T-helper 2 cell treated with Interferon-gamma antibody and Interleukin-4, amounts not matched to agents 5 μg/mL and 100 μg/mL, for 36 hours (primary cell): ENCODE results near the gene MYO15B.

ENCODE experiments used
- DNase-seq: peaks from one replicate; pipeline ENCODE4 v3.0.0; 2021; ENCODE audit warnings: low spot score
- H3K27ac Mint-ChIP-seq: one replicate; pipeline ENCODE4 v1.8.0; 2021; ENCODE audit warnings: mild to moderate bottlenecking, mixed read lengths
- H3K27me3 Mint-ChIP-seq: one replicate; pipeline ENCODE4 v1.8.0; 2021; ENCODE audit warnings: low read depth, mixed read lengths
- H3K36me3 Mint-ChIP-seq: one replicate; pipeline ENCODE4 v1.8.0; 2021; ENCODE audit warnings: low read depth, mixed read lengths
- H3K4me1 Mint-ChIP-seq: one replicate; pipeline ENCODE4 v1.8.0; 2021; ENCODE audit warnings: low read depth, mixed read lengths
- H3K4me3 Mint-ChIP-seq: one replicate; pipeline ENCODE4 v1.8.0; 2022; ENCODE audit warnings: mild to moderate bottlenecking, moderate library complexity, mixed read lengths
- H3K9me3 Mint-ChIP-seq: one replicate; pipeline ENCODE4 v1.8.0; 2021; ENCODE audit warnings: mixed read lengths

The MYO15B gene

DNA sequence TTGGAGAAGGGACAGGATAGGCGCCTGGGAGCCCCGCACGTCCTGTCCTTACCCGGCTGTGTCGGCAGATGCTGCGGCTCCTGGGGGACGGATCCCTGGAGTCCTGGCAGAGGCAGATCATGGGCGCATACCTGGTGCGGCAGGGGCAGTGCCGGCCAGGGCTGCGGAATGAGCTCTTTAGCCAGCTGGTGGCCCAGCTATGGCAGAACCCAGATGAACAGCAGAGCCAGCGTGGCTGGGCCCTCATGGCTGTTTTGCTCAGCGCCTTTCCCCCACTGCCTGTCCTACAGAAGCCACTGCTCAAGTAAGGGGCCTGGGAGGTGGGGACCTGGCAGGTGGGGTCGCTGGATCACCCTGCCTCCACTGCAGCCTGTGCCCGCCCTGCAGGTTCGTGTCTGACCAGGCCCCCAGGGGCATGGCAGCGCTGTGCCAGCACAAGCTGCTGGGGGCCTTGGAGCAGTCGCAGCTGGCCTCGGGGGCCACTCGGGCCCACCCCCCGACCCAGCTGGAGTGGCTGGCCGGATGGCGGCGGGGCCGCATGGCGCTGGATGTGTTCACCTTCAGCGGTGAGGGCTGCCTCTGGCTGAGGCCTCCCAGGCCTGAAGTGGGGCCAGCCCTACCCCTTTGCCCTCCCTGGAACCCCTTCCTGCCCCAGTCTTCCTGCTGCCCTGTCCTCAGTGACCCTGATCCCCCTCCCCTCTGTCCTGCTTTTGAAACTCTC is 25.5 kb downstream of the MYO15B start:
- Mint-ChIP-seq H3K27me3 (no peaks in the 10 kb centered on the region), H3K36me3 (no peaks in the 10 kb centered on the region), H3K4me1 (no peaks in the 10 kb centered on the region), H3K4me3 (no peak overlapping the region), H3K9me3 (no peaks in the 10 kb centered on the region), H3K27ac (no peak overlapping the region)
- no peak for DNase-seq

DNA sequence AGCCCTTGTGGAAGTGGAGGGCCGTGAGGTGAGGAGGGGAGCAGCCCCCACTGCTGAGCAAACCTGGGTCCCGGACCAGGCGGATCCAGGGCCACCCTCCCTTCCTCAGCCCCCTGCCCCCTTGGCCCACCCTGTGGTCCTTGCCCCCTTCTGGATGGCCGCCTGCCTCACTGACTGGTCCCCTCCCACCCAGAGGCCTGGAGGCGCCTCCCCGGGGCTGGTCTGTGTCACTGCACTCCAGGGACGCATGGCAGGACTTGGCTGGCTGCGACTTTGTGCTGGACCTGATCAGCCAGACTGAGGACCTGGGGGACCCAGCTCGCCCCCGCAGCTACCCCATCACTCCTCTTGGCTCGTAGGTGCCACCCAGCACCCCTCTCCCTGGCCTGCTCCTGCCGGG is 26.4 kb downstream of the MYO15B start:
- DNase-seq: no peak
- H3K27me3 Mint-ChIP-seq: no peaks in the 10 kb centered on the region
- no peaks in the 10 kb centered on the region for H3K4me1 Mint-ChIP-seq
- no peaks in the 10 kb centered on the region for H3K36me3 Mint-ChIP-seq
- H3K9me3 Mint-ChIP-seq: no peaks in the 10 kb centered on the region
- H3K4me3 Mint-ChIP-seq: no peak overlapping the region
- H3K27ac Mint-ChIP-seq: no peak overlapping the region

DNA sequence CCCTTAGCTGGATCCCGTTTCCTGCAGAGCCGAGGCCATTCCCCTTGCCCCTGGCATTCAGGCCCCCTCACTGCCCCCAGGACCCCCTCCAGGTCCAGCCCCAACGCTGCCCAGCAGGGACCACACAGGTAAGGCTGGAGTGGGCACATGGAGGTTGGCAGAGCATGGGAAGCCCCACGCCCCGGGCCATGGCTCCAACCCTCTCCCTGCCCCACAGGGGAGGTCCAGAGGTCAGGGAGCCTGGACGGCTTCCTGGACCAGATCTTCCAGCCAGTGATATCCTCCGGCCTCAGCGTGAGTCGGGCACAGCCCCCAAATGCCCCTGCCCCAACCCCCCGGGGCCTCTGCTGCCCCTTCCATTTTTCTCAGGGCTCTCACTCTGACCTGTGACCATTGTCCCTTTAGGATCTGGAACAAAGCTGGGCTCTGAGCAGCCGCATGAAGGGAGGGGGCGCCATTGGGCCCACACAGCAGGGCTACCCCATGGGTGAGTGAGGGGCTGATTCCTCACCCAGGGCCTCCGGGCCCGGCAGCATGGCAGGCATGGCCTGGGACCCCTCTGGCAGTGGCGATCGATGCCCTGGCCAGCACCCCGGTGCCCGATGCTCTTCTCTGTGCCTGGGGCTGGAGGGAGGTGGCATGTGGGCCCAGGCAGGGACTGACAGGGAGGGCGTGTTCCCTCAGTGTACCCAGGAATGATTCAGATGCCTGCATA is 27.1 kb downstream of the MYO15B start:
- Mint-ChIP-seq H3K36me3 (no peaks in the 10 kb centered on the region), H3K27me3 (no peaks in the 10 kb centered on the region), H3K4me1 (no peaks in the 10 kb centered on the region), H3K4me3 (no peak overlapping the region), H3K9me3 (no peaks in the 10 kb centered on the region), H3K27ac (no peak overlapping the region)
- no peak for DNase-seq

DNA sequence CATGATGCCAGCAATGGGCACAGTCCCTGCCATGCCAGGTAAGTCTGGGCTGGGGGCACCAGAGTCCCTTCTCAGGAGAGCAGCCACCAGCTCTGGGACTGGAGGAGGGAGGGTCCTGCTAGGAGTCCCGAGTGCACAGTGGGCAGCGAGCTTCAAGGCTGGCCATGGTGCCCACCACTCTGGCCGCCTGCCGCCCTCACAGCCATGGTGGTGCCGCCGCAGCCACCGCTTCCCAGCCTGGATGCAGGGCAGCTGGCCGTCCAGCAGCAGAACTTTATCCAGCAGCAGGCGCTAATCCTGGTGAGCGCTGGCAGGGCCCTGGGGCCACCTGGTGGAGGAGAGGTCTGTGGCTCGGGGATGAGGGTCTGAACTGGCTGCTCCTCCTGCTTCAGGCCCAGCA is 27.7 kb downstream of the MYO15B start:
- Mint-ChIP-seq H3K4me1 (no peaks in the 10 kb centered on the region), H3K27ac (no peak overlapping the region), H3K9me3 (no peaks in the 10 kb centered on the region), H3K36me3 (no peaks in the 10 kb centered on the region), H3K4me3 (no peak overlapping the region), H3K27me3 (no peaks in the 10 kb centered on the region)
- DNase-seq: no peak

DNA sequence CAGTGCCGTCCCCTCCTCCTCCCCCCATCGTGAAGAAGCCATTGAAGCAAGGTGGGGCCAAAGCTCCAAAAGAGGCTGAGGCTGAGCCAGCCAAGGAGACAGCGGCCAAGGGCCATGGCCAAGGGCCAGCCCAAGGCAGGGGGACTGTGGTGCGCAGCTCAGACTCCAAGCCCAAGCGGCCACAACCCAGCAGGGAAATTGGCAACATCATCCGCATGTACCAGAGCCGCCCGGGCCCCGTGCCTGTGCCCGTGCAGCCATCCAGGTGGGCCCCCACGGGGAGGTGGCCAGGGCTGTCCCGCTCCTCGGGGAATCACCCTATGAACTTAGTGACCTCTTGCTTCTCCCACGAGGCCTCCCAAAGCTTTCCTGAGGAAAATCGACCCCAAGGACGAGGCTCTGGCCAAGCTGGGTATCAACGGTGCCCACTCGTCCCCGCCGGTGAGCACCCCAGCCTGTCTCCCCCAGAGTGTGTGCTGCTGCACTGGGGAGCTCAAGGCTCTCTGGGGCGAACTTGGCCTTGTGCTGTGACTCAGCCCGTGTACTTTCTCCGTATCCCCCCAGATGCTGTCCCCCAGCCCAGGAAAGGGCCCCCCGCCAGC is 29.0 kb downstream of the MYO15B start:
- Mint-ChIP-seq H3K36me3 (no peaks in the 10 kb centered on the region), H3K4me1 (no peaks in the 10 kb centered on the region), H3K4me3 (no peak overlapping the region), H3K9me3 (no peaks in the 10 kb centered on the region), H3K27me3 (no peaks in the 10 kb centered on the region), H3K27ac (no peak overlapping the region)
- no peak for DNase-seq

DNA sequence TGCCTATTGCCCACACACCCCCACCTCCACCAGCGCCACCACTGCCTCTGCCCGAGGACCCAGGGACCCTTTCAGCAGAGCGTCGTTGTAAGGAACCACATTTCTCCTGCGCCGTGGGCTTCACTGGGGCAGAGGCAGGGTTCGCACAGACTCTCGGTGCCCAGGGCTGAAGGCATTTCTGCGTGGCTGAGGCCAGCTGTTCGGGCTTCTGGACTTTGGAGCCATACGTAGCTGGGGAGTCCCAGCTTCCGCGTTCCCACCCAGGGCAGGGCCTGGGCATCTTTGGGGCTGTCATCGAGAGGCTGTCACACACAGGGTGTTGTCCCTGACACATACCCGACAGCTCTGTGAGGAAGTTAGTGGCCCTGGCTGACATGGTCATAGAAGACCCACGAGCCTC is 29.6 kb downstream of the MYO15B start:
- Mint-ChIP-seq H3K27ac (no peak overlapping the region), H3K36me3 (no peaks in the 10 kb centered on the region), H3K27me3 (no peaks in the 10 kb centered on the region), H3K4me1 (no peaks in the 10 kb centered on the region), H3K4me3 (no peak overlapping the region), H3K9me3 (no peaks in the 10 kb centered on the region)
- no peak for DNase-seq

DNA sequence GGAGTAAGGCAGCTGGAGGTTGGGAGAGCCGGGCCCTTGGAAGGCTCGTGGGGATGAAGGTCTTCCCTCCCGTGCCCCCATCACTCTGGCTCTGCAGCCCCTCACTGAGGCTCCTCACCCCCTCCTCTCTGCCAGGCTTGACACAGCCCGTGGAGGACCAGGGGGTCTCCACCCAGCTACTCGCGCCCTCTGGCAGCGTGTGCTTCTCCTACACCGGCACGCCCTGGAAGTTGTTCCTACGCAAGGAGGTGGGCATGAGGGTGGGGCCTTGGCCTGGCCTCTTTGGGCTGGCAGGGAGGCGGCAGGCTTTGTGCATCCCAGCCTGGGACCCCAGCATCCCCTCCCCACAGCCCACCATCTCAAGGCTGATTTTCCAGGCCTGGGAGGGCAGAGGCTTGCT is 30.1 kb downstream of the MYO15B start:
- H3K27ac Mint-ChIP-seq: no peak overlapping the region
- H3K27me3 Mint-ChIP-seq: no peaks in the 10 kb centered on the region
- no peaks in the 10 kb centered on the region for H3K36me3 Mint-ChIP-seq
- H3K9me3 Mint-ChIP-seq: no peaks in the 10 kb centered on the region
- no peak overlapping the region for H3K4me3 Mint-ChIP-seq
- no peak for DNase-seq
- no peaks in the 10 kb centered on the region for H3K4me1 Mint-ChIP-seq

DNA sequence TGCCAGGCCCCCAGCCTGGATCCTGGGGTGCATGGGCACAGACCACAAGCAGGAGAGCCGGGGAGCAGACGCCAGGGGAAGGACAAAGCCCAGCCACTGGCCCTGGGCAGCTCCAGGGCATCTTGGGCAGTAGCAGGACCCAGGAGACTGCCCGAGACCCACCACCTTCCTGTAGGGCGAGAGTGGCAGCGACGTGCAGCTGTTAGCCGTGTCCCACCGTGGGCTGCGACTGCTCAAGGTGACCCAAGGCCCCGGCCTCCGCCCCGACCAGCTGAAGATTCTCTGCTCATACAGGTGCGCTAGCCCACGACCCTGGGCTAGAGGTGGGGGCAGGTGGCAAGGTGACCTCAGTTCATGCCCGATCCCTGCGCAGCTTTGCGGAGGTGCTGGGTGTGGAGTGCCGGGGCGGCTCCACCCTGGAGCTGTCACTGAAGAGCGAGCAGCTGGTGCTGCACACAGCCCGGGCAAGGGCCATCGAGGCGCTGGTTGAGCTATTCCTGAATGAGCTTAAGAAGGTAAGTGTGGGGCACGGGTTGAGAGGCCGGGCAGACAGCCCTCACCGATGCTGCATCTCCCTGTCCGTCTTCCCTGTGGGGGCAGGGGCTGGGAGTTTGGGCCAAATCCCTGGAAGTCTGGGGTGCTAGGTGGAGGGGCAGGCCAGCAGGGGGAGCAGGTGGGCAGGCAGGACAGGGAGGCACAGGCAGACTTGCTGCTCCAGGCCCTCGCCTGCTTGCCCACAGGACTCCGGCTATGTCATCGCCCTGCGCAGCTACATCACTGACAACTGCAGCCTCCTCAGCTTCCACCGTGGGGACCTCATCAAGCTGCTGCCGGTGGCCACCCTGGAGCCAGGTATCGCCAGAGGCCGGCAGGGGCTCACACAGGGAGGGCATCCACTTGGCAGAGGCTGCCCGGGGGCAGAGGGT is 32.2 kb downstream of the MYO15B start:
- no peak for DNase-seq
- Mint-ChIP-seq H3K27me3 (no peaks in the 10 kb centered on the region), H3K4me1 (no peaks in the 10 kb centered on the region), H3K36me3 (no peaks in the 10 kb centered on the region), H3K9me3 (no peaks in the 10 kb centered on the region), H3K4me3 (no peak overlapping the region), H3K27ac (no peak overlapping the region)

DNA sequence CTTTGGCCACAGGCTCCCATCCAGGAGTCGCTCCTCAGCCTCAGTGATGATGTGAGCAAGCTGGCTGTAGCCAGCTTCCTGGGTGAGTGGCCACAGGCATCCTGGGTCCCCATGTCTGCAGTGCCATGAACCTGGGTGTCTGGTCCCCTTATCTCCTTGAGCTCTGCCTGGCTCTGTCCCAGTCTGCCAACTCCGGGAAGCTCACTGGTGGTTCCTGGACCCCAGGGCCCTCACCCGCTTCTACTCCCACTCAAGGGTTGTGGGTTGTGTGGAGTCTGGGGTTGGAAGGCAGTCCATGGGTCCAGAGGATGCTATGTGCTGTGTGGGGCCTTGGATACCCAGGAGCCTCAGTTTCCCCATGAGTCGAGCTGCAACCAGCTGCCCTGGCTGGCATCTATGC is 33.9 kb downstream of the MYO15B start:
- Mint-ChIP-seq H3K36me3 (no peaks in the 10 kb centered on the region), H3K4me1 (no peaks in the 10 kb centered on the region), H3K27ac (no peak overlapping the region), H3K4me3 (no peak overlapping the region), H3K9me3 (no peaks in the 10 kb centered on the region), H3K27me3 (no peaks in the 10 kb centered on the region)
- DNase-seq: no peak

DNA sequence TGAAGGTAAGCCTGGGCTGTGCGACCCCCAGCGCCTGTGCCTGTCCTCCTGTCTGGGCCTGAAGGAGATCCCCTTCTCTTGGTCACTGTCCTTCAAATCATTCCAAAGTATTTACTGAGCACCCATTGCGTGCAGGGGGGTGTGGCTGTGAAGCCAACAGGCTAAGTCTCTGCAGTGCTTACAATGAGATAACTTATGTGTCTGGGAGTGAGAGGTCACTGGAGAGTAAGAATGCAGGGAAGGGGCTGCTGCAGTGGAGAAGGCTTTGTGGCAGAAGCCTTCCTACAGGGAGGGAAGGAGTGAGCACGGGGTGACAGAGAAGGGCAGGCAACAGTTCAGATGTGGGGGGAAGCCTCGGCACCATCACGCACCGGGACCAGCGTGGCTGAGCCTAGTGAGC is 34.5 kb downstream of the MYO15B start:
- Mint-ChIP-seq H3K4me1 (no peaks in the 10 kb centered on the region), H3K36me3 (no peaks in the 10 kb centered on the region), H3K27ac (no peak overlapping the region), H3K27me3 (no peaks in the 10 kb centered on the region), H3K4me3 (no peak overlapping the region), H3K9me3 (no peaks in the 10 kb centered on the region)
- no peak for DNase-seq

DNA sequence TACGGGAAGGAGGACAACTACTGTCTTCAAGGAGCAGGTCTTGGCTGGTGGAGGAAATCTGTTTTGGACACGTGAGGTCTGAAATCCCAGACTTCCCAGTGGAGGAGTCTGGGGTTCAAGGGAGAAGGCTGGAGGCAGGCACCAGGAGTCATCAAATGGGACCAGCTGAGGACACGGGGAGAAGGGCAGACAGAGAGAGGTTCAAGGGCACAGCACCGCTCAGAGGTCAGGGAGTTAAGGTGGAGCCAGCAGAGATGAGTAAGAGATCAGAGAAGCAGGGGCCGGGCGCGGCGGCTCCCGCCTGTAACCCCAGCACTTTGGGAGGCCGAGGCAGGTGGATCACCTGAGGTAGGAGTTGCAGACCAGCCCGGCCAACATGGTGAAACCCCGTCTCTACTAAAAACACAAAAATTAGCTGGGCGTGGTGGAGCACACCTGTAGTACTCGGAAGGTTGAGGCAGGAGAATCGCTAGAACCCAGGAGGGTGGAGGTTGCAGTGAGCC is 35.2 kb downstream of the MYO15B start:
- DNase-seq: no peak
- Mint-ChIP-seq H3K27me3 (no peaks in the 10 kb centered on the region), H3K4me1 (no peaks in the 10 kb centered on the region), H3K27ac (no peak overlapping the region), H3K36me3 (no peaks in the 10 kb centered on the region), H3K4me3 (no peak overlapping the region), H3K9me3 (no peaks in the 10 kb centered on the region)

DNA sequence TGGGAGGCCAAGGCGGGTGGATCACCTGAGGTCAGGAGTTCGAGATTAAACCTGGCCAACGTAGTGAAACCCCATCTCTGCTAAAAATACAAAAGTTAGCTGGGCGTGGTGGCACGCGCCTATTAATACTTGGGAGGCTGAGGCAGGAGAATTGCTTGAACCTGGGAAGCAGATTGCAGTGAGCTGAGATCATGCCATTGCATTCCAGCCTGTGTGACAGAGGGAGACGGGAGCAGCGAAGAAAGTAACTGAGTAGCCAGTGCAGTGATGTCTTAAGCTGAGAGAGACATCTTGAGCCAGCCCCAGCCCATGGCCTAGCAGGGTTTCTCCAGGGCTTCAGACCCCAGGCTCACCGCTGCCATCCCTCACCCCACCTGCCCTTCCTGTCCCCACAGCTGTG is 35.8 kb downstream of the MYO15B start:
- Mint-ChIP-seq H3K36me3 (no peaks in the 10 kb centered on the region), H3K27me3 (no peaks in the 10 kb centered on the region), H3K4me1 (no peaks in the 10 kb centered on the region), H3K9me3 (no peaks in the 10 kb centered on the region), H3K27ac (no peak overlapping the region), H3K4me3 (no peak overlapping the region)
- no peak for DNase-seq

DNA sequence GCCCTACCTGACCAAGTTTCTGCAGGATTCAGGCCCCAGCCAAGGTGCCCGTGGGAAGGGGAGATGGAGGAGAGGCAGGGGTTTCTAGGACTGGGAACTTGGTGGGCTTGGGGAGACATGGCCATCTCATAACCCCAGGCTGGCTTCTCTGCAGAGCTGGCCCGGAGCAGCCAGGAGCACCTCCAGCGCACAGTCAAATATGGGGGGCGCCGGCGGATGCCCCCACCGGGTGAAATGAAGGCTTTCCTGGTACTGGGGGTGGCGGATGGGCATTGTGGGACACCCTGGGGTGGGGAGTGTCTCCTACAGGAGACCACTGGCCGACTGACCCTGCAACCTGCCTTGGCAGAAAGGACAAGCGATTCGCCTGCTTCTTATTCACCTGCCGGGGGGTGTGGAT is 36.4 kb downstream of the MYO15B start:
- H3K27ac Mint-ChIP-seq: no peak overlapping the region
- no peaks in the 10 kb centered on the region for H3K9me3 Mint-ChIP-seq

More for the DNA sequence above, 36.4 kb downstream of the MYO15B start:
- no peak for DNase-seq
- H3K4me1 Mint-ChIP-seq: no peaks in the 10 kb centered on the region
- H3K27me3 Mint-ChIP-seq: no peaks in the 10 kb centered on the region
- H3K4me3 Mint-ChIP-seq: no peak overlapping the region
- no peaks in the 10 kb centered on the region for H3K36me3 Mint-ChIP-seq
